Measurements from ENCODE around the gene PGRMC2.
A peak's percentile ranks its signal among the peaks of the same experiment; 100 is the strongest.
"Not testable (repeated sequence)": the region's sequence is repeated elsewhere in the genome, so short reads cannot be mapped to it uniquely, and the experiment has no call there.

The PGRMC2 gene

DNA sequence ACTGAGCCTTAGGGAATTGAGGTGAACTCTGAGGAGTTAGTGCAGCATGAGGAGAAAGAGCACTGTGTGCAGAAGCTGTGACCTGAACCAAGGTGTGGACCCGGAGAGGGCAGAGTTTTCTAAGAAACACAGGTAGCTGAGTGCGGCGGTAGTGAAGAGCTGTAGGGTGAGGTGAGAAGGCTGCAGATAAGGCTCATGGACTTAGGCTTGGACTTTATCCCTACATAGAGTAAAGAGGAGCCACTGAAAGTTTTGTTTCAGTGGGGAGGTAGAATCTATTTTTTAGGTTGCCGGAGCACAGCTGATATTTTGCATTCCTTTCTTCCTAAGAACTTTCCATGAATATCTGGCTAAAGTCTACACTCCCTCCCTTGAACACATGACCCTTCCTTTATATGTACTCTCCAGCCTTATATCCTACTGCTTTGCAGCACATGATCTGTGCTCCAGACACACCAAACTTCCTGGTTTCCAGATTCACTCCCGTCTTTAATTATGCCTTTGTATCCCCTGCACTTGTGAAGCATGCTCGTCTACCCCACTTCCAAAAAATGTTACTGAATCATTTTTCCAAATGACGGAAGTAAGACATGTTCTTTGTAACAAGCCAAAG, 10.6 kb upstream of the PGRMC2 start:
- DNase-seq, result no peak

DNA sequence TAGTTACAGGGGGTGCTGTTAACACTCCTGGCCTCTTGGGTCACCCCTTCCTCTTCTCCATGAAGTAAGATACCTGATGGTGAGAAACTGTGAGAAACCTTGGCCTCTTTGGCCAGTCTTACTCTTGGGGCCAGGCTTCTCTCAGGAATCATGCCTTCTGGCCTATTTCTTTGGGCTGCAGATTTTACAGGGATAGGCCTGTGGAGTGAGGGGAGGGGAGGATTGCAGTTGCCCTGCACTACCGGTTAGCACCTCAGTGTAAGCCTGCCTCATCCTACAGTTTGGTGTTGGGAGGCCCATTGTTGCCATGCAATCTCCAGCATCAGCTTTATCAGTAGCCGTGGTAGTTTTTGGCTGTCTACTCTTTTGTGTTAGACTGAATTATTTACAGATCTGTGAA, 7.6 kb upstream of the PGRMC2 start:
- DNase-seq, result no peak

DNA sequence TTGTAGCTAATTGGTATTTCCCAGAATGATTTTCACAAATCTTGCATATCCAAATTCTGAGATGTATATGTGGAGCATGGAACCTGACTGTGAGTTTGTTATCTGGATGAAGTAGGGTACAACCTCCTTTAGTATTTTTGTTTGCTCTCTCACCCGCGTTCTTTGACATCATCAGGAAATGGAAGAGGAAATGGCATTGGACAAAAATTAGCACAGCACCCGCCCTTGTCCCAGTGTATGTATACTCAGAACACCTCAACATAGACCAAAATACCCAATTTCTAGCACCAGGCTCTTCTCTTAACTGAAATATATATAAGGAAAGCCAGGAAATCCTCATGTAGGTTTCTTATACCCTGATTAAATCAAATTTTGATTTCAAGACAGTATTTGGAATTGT, 6.9 kb upstream of the PGRMC2 start:
- no peak for DNase-seq

DNA sequence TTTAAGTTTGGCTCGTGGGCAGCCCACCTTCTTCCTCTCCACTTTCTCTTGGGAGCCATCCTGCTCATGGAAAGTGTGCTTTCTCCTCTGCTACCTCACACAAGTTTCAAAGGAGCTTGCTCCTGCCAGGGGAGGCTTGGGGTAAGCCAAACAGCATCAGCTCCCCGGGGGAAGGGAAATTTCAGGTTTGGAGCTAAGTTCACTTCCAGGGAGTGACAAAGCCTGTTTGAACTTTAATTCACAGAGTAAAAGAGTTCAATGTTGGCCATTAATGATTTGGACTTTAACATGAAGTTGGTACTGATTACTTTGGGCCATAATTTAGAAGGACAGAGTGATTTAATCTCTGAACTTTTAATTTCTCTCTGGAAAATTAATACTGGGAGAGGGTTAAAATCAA, 4.7 kb upstream of the PGRMC2 start:
- DNase-seq, result no peak

DNA sequence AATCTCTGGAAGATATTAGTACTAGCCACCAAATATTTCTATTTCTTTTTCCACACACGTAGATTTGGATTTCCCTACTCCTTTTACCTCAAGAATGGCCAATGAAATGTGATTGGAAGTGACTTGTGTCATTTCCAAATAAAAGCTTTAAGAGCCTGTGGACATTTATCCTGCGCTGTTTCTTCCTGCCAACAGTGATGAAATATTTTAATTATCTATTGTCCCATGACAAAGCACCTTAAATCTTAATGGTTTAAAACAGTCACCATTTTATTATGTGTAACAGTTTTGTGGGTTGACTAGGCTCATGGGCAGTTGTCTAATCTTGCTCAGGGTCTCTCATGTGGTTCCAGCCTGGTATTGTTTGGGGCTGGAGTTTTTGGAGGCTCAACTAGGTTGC, 3.5 kb upstream of the PGRMC2 start:
- DNase-seq, result no peak

DNA sequence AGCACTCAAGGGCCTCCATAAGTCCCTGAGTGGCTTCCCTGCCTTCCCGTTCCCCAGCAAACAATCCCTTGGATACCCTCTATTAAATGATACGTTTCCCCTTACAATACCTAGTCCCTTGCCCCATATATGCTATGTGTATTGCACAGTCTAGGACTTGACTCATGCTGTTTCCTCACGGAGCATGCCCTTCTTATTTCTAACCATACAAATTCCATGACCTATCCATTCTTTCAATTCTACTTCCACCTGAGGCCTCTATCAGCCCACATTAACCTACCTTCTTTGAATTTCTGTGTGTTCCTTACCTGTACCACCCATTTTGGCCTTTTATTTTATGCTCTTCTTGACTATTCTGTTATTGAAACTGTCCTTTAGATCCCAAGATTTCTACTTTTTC, 2.9 kb upstream of the PGRMC2 start:
- no peak for DNase-seq

DNA sequence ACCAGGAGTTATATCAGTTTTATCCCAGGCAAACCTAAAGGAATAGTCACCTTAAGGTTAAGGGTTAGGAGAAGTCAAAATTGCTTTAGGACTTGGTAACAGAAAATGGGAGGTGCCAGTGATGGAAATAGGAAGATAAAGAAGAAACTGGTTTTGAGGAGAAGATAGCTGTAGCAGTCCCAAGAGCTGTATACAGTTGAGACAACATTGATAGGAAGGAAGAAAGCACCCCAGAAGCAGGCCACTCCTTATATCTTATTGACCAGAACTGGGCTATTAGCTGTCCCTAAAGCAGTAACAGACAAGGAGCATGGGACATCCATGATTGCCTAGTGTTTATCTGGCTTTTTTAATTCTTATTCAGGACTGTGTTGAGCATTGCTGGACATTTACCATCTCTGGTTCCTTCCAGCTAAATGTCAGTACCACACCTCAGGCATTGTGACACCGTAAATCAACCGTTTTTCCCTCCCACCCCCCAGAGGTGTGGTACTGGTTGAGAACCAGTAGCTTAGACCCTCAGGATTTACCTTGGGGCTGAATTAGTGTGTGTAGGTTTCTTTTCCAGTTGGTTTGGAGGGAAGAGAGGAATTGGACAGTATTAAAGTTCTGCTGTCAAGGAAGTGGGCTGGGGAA, 2.0 kb upstream of the PGRMC2 start:
- no peak for DNase-seq

DNA sequence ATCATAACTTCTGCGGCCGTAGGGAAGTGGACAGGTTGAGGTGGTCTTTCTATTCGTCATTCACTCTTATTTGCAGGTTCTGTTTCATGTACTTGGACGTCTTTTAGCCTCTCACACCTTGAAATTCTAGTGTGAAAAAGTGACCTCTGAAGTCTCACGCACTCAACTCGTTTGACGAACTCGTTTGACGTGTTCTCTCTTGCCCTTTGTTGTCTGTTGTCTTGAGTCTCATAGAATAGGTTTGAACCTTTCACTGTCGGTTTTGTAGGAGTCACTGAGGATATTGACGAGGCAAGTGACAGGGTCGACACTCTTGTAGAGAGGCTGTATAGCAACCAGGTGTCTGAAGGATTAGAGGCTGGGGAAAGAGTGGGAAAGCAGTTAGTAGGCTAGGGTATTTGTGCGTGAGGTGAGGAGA, 1.1 kb upstream of the PGRMC2 start:
- DNase-seq, result no peak

DNA sequence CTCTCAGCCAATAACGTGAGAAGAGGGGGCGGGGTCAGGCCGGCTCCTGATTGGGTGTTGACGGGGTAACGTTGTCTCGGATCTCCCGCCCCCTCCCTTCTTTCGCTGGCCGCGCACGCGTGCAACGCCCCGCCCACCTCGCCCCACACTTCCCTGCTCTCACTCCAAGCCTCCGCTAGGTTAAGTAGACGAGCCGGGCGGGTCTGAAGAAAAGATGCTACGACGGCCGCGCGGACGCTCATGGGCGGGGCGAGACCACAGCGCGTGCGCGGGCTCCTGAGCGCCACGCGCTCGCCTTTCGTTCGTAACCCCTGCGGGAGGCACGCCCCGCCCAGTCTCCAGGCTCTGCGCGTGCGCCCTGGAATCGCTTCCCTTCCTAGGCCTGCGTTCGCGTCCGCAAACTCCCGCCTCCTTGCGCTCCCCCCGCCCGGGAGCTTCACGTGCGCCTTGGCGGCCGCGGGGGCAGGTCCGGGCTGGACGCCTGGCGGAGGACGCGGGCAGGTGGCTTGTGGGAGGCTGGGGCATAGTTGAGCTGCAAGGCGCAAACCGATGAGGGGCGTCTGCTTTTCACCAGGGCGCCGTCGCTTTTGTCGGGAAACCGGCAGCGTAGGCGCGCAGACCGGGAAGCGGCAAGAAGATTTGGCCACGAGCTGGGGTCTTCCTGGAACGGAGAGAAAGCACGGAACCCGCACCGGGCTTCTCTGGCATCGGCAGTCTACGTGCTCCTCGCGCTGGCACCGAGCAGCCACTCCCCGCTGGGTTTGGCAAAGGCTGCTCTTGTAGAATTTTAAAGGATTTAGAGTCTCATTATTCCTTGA, 467 bp upstream of the PGRMC2 start:
- DNase-seq, result peak; percentile 99

DNA sequence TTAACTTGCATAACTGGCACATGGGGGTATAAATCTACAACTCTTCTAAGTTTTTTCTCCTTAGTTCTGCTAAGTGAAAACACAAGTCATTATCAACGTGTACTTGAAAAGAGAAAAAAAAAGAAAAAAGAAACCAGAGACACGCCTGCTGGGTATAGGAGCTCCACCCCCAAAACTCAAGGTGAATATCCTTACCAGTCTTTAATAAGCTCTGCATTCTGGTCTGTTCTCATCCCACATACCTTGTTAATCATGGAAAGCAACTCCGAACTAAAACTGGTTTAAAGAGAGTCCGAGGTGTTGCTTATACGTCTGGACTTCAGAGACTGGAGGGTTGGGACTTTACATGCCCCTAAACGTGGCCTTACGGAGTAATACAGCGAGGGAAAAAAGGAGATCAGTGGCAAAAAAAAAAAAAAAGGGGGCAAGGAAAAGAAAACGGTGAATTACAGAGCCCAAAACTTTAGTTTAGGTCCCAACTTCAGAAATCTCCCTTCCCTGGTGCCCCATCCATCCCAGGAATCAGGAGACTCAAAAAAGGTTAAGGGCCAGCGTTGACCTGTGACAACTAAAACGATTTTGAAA, 1.0 kb downstream of the PGRMC2 start:
- DNase-seq, result peak; percentile 24

DNA sequence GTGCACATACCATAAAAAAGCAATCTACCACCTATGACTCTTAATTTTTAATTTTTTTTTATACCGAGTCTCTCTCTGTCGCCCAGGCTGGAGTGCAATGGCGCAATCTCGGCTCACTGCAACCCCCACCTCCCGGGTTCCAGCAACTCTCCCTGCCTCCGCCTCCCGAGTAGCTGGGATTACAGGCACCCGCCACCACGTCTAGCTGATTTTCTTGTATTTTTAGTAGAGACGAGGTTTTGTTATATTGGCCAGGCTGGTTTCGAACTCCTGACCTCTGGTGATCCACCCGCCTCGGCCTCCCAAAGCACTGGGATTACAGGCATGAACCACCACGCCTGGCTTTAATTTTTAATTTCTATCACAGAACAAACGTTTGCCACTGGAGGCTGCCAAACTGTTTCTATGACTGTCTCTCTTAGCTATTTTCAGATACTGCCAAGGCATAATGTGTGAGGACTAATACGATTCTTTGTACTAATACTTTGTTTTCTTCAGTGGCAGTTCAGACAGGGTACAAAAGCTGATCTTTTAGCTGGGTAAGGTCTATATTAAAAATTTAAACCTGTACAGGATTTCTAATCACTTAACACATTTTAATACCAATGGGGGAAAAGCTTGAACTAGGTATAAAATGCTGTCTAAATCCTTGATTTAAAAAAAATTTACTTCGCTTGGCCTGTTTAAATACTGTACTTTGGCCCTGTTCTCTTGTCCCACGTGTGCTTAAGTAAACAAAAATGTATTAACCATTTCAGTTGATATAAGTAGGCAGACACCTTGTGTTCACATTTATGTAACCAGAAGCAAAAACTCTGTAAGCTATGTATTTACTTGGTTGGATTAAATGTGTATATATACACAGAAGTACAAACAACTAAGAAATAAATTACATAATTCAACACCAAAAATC, 2.3 kb downstream of the PGRMC2 start:
- DNase-seq, result no peak

DNA sequence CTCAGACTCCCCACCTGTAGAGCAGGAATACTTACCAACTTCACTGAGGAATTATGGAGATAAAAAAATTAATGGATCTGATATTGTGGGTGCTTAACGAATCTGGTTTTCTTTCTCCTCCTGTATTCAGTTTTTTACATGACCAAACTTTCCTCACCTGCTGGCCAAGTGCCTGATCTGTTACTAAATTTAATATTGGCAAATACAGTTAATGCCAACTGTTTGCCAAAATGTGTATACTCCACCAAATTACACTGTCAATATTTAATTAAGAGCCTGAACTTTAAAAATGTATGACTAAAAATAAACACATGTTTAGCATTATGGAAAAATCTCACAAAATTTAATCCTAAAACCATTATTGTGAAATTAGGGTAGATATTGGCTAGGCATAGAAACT, 3.3 kb downstream of the PGRMC2 start:
- no peak for DNase-seq

DNA sequence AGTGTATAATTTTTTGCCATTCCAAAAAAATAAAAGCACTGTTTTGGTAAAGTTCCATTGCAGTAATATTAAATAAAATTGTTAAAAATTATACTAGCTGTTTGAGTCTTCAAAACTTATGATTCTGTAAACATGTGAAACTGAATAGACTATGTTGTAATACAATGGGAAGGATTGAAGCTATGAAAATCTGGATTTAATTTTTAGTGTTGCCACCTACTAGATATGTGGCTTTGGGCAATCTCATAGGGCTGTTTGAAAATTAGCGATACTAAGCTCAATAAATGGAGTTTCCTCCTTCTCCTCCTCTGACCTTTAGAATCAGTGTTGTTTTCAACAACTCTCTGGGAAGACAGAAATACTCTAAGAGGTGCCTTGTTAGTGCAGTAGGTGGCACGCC, 4.5 kb downstream of the PGRMC2 start:
- no peak for DNase-seq

DNA sequence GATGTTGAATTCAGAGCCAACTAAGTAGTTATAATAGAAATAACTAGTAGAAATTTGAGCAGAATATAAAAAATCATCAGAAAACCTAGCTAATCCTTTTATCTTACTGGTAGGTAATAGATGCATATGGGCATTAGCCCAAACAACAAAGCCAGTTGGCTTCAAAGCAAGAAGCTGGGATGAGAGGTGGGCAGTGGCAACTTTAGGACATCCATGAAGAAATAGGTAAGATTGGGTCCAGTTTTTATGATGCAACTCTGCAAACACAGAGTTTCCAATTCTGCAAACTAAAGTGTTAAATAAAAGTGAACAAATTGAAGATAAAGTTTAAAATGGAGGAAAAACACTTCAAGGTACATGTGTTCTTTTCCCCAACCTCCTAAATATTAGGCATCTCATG, 5.1 kb downstream of the PGRMC2 start:
- no peak for DNase-seq

DNA sequence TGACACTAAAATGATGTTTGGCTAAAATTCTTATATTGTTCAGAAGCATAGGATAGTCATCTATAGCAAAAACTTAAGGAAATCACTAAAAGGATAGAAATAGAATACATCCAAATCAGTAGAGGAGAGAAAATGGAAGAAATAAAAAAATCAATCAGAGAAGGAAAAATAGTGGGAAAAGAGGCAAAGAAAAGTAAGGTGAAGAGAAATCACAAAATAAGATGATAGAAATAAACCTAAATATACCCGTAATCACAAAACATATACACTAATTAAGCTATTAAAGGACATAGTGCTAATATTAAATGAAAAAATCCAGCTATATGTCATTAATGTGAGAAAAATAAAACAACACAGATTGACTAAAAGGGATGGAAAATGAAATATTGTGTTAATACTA, 6.3 kb downstream of the PGRMC2 start:
- no peak for DNase-seq

DNA sequence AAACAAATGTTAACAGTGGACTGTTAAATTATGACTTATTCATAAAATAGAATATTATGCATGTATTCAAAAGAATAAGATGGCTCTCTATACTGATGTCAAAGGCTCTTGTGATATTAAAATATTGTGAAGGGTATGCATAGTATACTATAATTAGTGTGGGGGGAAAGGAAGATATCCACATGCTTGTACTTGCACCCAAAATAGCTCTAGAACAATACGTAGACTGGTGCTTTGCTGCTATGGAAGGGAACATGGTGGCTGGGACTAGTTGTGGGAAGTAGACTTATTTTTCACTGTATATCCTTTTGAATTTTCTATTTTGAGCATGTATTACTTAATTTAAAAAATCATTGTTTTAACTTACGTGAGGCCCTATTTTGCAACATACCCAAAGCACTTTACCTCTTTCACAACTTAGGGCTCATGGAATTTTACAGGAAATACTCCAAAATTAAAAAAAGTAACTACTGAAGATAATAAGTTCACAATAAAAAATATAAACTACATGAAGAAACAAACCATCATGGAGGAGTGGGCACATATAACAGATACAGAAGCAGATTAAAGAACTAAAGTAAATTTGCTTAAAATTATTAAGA, 7.9 kb downstream of the PGRMC2 start:
- DNase-seq, result no peak

DNA sequence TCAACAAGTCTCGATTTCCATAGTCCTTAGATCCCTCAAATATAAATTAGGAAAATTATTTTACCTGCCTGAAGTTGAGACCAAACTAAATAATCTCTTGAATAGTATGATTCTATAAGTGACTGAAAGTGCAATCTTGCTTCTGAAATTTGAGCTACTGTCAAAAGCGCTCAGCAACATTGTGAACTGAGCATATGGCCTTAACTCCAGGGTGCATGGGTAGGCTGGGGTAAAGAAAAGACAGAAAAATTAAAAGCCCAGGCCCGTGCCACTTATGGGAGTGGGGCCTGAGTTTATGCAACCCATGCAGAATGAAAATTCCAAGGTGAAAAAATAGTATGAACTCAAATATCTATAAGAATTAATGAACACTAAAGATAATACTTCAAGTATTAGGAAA, 9.8 kb downstream of the PGRMC2 start:
- no peak for DNase-seq

DNA sequence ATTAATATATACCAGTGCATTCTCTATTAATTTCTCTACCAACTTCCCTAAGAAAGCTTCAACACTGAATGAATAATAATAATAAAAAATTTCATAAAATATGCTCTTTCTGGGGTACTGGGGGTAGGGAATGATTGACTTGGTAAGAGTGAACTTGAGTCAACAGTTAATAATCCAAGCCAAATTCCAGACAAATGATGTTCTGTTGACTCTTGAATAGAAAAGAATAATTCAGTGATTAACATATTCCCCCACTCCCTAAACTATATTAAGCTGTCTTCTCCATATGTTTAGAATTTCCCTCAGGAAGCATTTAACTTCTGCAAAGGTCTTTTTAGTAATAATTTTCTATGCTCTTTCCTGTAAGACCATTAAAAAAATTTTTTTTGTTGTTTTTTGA, 12.3 kb downstream of the PGRMC2 start:
- DNase-seq, result no peak

DNA sequence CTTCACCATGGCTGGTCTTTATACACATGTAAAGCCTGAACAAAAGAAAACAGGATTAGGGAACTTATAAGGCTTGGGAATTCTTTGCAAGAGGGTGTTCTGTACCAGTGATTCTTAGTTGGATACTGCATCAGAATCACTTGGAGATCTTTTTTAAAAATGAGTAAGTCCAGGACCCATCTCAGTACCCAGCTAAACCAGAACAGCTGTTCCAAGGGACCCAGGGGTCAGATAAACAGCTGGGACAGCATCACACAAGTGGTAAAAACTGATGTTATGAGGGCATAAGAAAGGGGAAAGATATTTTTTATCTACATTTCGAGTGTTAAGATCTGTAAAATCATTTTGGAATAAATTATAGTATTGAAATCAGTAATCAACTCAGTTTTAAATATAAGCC, 16.1 kb downstream of the PGRMC2 start:
- DNase-seq, result no peak

DNA sequence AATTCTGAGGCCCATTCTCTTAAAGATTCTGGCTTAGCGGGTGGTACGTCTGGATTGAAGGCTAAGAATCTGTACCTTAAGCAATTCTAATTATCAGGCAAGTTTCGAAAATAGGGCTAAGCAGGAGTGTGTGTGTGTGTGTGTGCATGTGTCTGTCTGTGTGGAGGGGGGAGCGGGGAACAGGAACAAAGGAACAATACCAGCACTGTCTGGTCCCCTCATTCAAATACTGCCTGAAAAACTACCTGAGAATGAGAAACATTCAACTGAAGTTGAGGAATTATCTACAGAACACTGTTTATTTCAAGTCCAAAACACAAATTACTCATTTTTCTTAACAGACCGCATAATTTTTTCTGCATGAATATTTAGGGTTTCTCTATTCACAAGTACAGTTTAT, 18.6 kb downstream of the PGRMC2 start:
- no peak for DNase-seq

DNA sequence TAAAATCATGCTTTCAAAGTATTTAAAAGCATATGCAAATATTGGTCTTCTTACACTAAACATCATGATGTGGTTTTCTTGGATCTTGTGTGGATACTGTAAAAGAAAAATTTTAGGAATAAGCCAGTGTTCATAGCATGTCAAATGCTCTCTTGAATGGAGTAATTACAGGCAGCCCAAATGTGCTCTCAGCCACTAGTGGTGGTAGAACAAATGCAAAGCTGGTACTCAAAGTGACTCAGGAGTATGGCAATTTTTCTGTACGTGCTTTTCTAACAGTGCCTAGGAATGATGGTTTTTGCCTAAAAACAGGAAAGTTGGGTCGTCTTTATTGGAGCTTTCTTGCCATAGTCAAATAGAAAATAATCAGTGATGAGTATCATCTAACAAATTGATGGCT, 19.9 kb downstream of the PGRMC2 start:
- no peak for DNase-seq

DNA sequence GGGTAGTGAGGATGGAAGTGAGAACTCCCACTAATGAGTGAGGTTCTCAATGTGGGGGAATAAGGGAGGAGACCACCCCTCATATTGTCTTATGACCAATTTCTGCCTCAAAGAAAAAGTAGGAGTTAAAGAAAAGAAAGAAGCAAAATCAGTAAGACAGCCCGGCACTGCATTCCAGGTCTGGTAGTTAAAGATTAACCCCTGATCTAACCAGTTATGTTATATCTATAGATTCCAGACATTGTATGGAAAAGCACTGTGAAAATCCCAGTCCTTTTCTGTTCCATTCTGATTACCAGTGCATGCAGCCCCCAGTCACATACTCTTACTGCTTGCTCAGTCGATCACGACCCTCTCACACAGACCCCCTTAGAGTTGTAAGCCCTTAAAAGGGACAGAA, 20.4 kb downstream of the PGRMC2 start:
- DNase-seq, result not testable (repeated sequence)
